AG04449 (cell line): ENCODE data around the gene SCN9A.

Experiments used
- CTCF ChIA-PET: fragments of 350-600 bp; formaldehyde crosslinking; extraction: SDS; loops from one replicate; lab custom pipeline; 2021; ENCODE audit warnings: antibody characterized with exemption; lab: Yijun Ruan, JAX
- POLR2A ChIA-PET: fragments of 400-600, 350-600 bp; formaldehyde crosslinking; extraction: SDS; loops from one replicate; lab custom pipeline; 2020; ENCODE audit warnings: antibody characterized with exemption, inconsistent platforms; lab: Yijun Ruan, JAX
- DNase-seq: peaks from one replicate; pipeline ENCODE4 v3.0.0-alpha.2; 2010; ENCODE audit warnings: low read depth, low spot score
- H3K4me3 ChIP-seq: 2 replicates; pipeline ENCODE4 v1.5.1; 2011; ENCODE audit warnings: low read depth, mild to moderate bottlenecking, control low read depth, low read length
- CTCF ChIP-seq: IDR thresholded peaks from one replicate; pipeline ENCODE4 v1.5.1; 2011; ENCODE audit warnings: mild to moderate bottlenecking, moderate library complexity, low read length, control low read depth, inconsistent platforms; ENCODE audit not compliant: insufficient read depth; ENCODE audit errors: missing control alignments

SCN9A gene

DNA sequence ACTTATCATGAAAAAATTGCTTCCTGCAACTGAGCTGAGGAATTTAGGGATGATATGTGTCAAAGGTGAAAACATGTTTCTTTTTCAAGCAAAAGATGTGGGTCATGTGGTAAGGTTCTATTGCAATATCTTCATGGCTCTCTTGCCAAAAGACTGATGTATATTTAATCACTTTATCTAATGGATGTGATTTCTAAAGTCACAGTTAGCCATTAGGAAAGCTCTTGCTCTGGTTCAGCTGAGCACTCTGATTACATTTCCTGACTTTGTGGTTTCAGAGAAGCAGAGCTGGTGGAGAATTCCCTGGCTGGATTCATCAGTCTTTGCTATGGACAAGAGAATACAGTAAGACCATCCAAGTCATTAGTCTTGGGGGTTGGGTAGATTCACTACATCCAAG, 24.4 kb downstream of the SCN9A start:
- POLR2A ChIA-PET: interaction anchor here (0.6 kb wide), 1 partner anchor 25 kb away, joined by 3 read pairs; the partner anchor contains the start of gene SCN9A
- no peak overlapping the region for H3K4me3 ChIP-seq
- CTCF ChIA-PET: interaction anchor here (1.1 to 4.2 kb wide), 3 partner anchors 10 to 33 kb away, joined by 5 to 25 read pairs (median 6); no protein-coding TSS in a partner anchor
- peak; percentile 54 for DNase-seq
- no peak for TF ChIP-seq CTCF

DNA sequence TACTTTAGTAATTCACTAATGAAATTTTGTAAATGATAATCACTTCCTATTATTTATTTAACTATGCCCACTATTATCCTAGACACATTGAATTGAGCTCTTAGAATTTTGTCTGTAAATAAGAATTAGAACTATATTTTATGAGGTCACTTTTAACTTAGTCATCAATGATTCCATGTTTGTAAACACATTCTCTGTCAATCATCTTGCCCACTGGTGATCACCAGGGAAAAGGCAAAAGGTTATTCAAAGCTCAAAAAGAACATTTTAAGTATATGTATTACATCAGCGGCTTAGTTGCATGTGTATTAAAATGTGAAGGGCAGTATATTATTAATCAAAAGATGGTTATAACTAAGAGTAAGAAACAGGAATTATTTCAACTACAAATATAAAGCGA, 25.2 kb downstream of the SCN9A start:
- no peak overlapping the region for H3K4me3 ChIP-seq
- POLR2A ChIA-PET: interaction anchor here (0.7 kb wide), 1 partner anchor 63 kb away, joined by 3 read pairs; no protein-coding TSS in a partner anchor
- DNase-seq: no peak
- TF ChIP-seq CTCF: no peak
- CTCF ChIA-PET: interaction anchor here (2.2 to 4.2 kb wide), 2 partner anchors 11 to 13 kb away, joined by 6 to 25 read pairs; no protein-coding TSS in a partner anchor

DNA sequence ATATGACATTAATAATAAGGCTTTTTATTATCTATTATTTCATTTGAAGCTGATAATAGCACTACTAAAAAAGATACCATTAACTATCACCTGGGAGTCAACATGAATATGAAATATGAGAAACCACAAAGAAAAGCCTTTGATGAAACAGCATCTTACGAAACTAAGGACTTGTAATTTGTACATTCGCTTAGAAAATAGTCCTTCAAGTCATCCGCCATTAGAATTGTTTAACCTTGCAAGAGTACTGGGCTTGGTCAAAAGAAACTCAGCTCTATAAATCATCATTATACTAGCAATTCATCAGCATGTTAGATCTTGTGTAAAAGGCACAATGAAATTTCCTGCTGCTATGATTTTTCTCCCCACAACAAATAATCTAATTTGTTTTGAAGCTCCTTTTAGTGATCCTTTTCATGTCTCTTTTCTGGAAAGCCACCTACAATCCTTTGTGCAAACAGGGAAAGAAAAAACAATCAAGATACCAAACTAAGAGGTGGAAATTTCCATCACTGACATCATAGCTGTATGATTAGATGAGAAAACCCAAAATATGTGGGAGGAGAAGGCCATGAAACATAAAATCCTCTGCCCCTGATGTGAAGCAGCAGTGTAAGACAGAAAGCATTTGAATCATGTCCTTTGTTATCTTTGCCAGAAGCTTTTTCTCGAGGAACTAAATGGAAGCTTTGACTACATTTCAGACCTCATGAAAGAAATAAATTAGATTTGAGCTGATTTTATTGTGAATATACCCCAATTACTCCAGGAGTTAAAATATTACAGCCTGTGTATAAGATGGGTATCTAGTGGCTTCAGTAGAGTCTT, 31.2 kb downstream of the SCN9A start:
- TF ChIP-seq CTCF: no peak
- ChIA-PET CTCF (interaction anchor here (1.0 to 2.0 kb wide), 4 partner anchors 9 to 75 kb away, joined by 3 to 12 read pairs (median 6); no protein-coding TSS in a partner anchor), POLR2A (no interaction called here)
- no peak overlapping the region for H3K4me3 ChIP-seq
- peak; percentile 69 for DNase-seq

GRCh38 chr2:166343467-166343866, 32.3 kb downstream of the SCN9A start:
- no peak for TF ChIP-seq CTCF
- no peak for DNase-seq
- H3K4me3 ChIP-seq: no peak overlapping the region
- POLR2A ChIA-PET: no interaction called here
- CTCF ChIA-PET: interaction anchor here (1.4 to 2.0 kb wide), 2 partner anchors 18 to 162 kb away, joined by 3 to 12 read pairs; no protein-coding TSS in a partner anchor

DNA sequence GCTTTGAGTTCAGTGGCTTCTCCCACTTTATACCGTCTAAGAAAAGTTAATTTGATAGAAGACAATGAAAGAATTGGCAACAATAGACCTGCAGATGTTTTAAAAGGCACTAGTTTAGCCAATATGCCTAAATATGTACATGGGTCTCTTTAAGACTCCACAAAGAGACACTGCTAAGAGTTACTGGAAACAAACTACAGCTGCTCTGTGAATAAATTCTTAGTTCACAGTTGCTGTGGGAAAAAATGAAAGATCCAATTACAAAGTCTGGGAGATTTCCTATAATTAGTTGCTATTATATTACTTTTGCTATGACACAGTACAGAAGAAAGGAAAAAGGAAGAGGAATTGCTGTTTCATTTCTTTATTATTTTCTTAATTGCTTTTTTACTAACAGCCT, 34.3 kb downstream of the SCN9A start:
- no peak overlapping the region for H3K4me3 ChIP-seq
- no peak for TF ChIP-seq CTCF
- CTCF ChIA-PET: interaction anchor here (0.7 to 1.4 kb wide), 4 partner anchors 12 to 43 kb away, joined by 3 to 4 read pairs (median 4); no protein-coding TSS in a partner anchor
- DNase-seq: no peak
- POLR2A ChIA-PET: no interaction called here

DNA sequence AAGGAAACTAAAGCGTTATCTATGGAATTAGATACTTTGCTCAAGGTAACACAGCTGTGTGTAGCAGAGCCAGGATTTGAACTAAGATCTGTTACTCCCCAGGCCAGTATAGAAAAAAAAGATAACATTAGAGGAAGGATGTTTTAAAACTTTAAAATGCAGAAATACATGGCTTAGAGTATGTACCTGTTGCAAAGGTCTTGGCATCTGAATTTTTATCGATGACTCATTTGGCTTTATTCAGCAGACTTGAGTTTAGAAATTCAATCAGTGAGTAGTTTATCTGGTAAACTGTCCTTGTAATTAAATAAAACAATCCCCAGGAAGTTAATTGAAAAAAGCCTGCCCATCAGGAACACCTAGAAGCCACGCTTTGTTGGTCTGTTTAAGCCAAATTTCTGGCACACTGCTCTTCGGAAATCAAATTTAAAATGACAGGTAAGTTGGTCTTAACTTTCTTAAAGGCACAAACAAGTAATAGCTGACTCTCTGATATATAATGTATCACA, 36.9 kb downstream of the SCN9A start:
- ChIA-PET POLR2A (no interaction called here), CTCF (no interaction called here)
- DNase-seq: no peak
- H3K4me3 ChIP-seq: no peak overlapping the region
- no peak for TF ChIP-seq CTCF
